Ureter (tissue), 1 donor: ENCODE data around the gene ZSCAN31. TPM values are rescaled to one million over a fixed set of nuclear protein-coding genes. Genes with fewer than 3 reads are reported as not detected.
"Not testable (repeated sequence)": the region's sequence is repeated elsewhere in the genome, so short reads cannot be mapped to it uniquely, and the experiment has no call there.

Experiments used
- DNase-seq: peaks from one replicate; pipeline ENCODE4 v3.0.0-alpha.2; 2020; ENCODE audit warnings: low spot score
- total RNA-seq: library from RNA; stranded (reverse); gene quantifications from one replicate; pipeline ENCODE4 v1.2.4, GENCODE V29; 2023
- donor health status: DM: yes; HTN: yes; CAD: no.

Gene ZSCAN31
- 13.9 TPM for total RNA-seq

DNA sequence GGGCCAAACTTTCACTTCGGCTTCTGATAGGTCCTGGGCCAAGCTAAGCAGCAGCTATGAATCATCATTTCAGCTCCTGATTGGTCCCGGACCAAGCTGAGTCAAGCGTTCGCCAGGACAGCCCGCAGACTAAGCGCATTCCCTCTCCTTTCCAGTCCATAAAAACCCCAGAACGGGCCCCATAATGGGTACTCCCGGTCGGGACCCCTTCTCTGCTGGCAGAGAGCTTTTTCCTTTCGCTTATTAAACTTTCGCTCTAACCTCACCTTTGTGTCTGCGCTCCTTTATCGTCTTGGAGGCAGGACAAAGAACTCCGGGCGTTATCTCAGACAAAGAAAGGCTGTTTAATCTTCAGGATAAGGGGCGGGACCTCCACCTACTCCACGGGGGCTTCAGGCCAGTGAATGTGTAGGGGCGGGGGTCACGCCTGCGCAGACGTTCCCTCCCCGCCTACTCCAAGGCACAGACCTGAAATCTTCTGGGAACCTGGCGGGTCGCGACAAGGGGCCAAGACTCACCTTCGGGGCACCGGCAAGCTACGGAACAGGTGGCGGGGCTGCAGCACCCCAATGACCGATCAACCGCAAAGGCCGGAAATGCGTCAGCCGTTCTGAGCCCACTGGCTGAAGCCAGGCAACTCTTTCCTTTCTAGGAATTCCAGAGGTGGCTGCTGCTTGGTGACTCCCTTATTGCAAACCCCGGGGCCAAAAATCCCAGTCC lies at the start of gene ZSCAN31:
ZSCAN31 (minus strand) TSS at position 585 of the 720 bp plus-strand sequence. CDS start 6,465 bp downstream, outside the sequence.
- DNase-seq = peak; percentile 97

- DNase-seq = no peak
These were observed 48.2 kb upstream of the ZSCAN31 start for GRCh38 chr6:28384143-28384533.

DNA sequence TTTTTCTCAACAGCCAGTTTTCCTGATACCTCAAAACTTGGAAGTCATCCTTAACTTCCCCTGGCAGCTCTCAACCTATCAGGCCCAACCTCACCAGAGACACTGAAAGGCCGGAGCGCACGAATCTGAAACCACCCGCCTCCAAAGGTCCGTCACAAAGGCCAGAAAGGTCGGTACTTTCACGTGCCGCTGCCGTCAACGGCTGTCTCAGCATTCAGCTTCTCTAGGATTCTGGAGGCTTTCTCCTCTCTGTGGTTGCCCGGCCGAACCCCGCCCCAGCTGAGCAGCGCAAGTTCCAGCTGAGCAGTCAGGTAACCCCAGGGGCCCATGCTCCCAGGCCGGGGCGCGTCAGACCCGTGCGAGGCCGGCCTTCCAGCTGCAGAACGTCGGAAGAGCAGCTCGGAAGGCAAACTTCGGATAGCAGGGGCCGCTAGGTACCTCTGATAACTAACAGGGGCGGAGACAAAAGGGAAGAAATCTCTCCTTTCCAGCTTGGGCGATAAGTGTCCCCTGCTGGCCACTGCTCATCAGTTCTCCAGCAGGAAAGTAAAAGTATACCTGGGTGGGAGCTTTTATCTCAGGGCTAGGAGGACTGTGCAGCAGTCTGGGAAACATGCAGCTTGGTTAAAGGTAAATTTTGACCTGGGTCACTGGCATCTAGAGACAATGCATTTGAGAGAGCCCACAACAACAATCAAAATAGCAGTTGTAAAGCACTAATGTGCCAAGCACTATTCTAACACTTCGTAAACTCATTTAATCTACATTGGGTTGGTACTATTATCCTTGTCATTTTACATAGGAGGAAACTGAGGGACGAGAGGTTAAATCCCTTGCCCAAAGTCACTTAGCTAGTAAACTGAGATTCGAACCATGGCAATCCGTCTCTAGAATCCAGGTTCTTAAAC lies 47.5 kb upstream of the ZSCAN31 start:
- peak; percentile 88 for DNase-seq

GRCh38 chr6:28380381-28380780 lies 44.4 kb upstream of the ZSCAN31 start:
- no peak for DNase-seq

DNA sequence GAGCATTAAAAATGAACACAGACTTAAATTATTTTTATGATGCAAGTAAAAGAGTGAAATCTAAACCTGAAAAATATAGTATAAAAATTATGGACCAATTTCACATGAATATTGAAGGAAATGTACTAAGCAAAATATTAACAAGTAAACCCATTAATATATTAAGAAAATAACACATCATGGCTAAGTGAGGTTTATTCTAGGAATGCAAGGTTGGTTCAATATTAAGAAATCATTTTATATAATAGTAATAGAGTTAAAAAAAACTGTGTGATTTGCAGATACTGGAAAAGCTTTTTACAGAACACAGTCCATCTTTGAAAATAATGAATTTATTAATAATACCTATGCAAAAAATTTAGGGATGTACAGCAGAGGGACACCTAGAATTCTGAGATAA lies 42.7 kb upstream of the ZSCAN31 start:
- no peak for DNase-seq

- DNase-seq = no peak
These were observed 41.9 kb upstream of the ZSCAN31 start for GRCh38 chr6:28377879-28378278.

DNA sequence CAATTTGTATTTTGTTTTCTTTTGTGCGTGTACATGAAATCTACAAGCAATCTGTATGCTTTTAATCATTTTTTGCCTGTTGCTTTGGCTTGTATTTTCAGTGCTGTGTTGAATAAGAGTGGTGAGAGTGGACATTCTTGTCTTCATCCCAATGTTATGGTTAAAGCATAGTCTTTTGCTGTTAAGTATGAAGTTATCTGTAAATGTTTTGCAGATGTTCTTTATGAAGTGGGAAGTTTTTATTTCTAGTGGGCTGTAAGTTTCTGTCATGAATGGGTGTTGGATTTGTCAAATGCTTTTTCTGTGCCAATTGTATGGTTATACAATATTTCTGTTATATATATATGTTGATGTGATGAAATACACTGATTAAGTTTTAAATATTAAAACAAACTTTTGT lies 38.0 kb upstream of the ZSCAN31 start:
- no peak for DNase-seq

DNA sequence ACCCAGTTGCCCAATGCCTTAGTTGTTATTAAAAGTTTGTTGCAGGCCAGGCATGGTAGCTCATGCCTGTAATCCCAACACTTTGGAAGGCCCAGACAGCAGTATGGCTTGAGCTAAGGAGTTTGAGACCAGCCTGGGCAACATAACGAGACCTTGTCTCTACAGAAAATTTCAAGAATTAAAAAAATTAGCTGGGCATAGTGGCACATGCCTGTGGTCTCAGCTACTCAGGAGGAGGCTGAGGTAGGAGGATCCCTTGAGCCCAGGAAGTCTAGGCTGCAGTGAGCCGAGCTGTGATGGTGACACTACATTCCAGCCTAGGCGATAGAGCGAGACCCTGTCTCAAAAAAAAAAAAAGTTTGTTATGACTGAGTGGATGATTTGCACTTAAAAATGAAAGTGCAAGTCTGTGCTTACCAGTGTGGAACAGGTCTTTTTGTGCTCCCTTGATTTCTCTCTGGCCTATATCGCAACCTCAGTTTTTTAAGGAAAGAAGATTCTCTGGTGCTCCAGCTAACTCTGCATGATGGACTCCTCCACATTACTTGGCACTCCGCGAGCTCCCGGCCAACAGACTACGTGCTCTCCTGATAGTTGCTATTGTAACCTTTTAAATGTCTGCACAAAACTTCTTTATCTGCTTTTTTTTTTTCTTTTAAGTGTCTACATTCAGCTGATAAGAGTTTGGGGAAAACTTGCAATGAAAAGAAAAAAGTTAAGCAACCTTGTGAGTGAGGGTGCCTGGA lies 35.9 kb upstream of the ZSCAN31 start:
- no peak for DNase-seq

DNA sequence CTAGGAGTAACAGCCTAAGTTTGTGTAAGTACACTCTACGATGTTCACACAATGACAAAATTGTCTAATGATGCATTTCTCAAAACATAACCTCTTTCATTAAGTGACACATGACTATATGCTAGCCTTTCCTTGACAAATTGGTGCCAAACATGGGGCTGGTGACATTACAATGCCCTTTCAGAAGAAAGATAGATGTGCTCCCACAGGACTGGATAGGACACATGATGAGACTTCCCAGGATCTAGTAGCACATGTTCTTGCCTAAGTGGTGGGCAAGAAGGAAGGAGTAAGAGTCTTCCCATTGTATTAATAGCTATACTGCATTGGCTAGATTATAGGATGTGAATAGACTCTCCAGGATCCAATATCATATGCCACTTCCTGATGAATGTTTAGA lies 35.3 kb upstream of the ZSCAN31 start:
- DNase-seq = no peak

DNA sequence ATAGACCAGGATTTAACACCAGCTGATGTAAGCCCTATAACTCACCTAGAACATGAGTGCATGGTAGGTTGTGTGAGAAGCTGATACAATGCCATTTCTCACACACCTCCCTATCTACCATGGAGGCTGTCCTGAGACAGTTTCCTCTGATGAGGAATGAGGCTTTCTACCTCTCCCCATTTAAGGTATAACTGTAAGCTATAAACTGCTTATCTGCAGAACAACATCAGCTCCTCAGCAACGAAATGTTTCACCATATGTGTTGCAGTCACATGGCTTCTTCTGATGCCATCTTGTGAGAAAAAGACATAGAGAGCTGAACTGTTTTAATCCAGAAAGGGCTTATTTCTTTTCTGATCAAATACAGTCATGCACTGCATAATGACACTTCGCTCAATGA lies 34.5 kb upstream of the ZSCAN31 start:
- DNase-seq = no peak

DNA sequence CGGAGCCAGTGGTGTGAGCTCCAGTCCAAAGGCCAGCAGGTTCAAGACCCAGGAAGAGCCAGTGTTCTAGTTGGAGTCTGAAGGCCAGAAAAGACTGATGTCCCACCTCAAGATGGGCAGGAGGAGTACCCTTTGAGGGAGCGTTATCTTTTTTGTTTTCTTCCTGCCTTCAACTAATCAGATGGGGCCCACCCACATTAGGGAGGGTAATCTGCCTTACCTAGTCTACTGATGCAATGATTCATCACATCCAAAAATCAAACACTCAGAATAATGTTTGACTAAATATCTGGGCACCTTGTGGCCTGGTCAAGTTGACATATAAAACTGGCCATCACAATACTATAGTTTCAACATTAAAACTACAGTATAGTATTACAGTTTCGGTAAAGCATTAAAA lies 33.5 kb upstream of the ZSCAN31 start:
- DNase-seq = no peak

- no peak for DNase-seq
These were observed 32.6 kb upstream of the ZSCAN31 start for GRCh38 chr6:28368522-28368921.

DNA sequence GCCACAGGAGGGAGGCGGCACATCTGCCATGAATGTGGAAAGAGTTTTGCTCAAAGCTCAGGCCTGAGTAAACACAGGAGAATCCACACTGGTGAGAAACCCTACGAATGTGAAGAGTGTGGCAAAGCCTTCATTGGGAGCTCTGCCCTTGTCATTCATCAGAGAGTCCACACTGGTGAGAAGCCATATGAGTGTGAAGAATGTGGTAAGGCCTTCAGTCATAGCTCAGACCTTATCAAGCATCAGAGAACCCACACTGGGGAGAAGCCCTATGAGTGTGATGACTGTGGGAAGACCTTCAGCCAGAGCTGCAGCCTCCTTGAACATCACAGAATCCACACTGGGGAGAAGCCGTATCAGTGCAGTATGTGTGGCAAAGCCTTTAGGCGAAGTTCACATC lies 29.6 kb upstream of the ZSCAN31 start:
- not testable (repeated sequence) for DNase-seq

DNA sequence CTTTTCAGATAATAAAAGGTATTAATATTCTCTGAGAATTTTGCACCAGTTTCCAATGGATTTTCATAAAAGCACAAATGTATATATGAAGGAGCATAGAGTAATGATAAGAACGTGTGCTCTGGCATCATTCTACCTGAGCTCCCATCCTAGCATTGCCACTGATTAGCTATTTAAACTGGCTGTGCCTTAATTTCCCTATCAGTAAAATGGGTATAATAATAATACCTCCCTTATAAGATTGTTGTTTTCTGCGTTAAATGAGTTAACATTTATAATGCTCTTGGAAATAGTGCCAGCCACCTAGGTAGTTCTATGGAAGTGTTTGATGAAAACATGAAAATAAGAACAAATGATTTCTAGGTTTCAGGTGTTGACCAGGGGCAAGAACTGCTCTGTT lies 25.0 kb upstream of the ZSCAN31 start:
- no peak for DNase-seq

DNA sequence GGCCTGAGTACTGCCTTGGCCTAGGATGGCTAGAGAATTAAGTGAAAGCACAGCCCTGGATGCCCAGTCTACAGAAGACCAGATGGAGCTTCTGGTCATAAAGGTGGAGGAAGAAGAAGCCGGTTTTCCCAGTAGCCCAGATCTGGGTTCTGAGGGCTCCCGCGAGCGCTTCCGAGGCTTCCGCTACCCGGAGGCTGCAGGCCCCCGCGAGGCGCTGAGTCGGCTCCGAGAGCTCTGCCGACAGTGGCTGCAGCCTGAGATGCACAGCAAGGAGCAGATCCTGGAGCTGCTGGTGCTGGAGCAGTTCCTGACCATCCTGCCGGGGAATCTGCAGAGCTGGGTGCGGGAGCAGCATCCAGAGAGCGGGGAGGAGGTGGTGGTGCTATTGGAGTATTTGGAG lies 23.6 kb upstream of the ZSCAN31 start:
- DNase-seq = not testable (repeated sequence)

- DNase-seq = no peak
These were observed 21.1 kb upstream of the ZSCAN31 start for GRCh38 chr6:28357036-28357435.

GRCh38 chr6:28356666-28357020 lies 20.7 kb upstream of the ZSCAN31 start:
- DNase-seq = no peak

- DNase-seq = peak; percentile 83
These were observed 20.1 kb upstream of the ZSCAN31 start for GRCh38 chr6:28355743-28356665.

- no peak for DNase-seq
These were observed 19.0 kb upstream of the ZSCAN31 start for GRCh38 chr6:28354688-28355554.

- DNase-seq = peak; percentile 59
These were observed 18.2 kb upstream of the ZSCAN31 start for GRCh38 chr6:28353981-28354676.
